AG09309 (cell line): ENCODE results near the gene GLMP.

Experiments
- DNase-seq: peaks from one replicate; pipeline ENCODE4 v3.0.0-alpha.2; 2010; ENCODE audit warnings: low read depth
- H3K4me3 ChIP-seq: 2 replicates; pipeline ENCODE4 v1.5.1; 2011; ENCODE audit warnings: mild to moderate bottlenecking, low read depth, low read length, moderate library complexity; ENCODE audit not compliant: control insufficient read depth
- TF ChIP-seq, protein P1 (sequence below): IDR thresholded peaks from 2 replicates; pipeline ENCODE4 v1.5.1; 2011; ENCODE audit warnings: mild to moderate bottlenecking, low read depth, low read length, inconsistent platforms; ENCODE audit not compliant: insufficient read depth, control insufficient read depth; ENCODE audit errors: missing control alignments

Gene GLMP

GRCh38 chr1:156305215-156305614 is 9.7 kb upstream of the GLMP start:
- no peak overlapping the region for H3K4me3 ChIP-seq
- no peak for DNase-seq
- TF ChIP-seq, protein P1, sequence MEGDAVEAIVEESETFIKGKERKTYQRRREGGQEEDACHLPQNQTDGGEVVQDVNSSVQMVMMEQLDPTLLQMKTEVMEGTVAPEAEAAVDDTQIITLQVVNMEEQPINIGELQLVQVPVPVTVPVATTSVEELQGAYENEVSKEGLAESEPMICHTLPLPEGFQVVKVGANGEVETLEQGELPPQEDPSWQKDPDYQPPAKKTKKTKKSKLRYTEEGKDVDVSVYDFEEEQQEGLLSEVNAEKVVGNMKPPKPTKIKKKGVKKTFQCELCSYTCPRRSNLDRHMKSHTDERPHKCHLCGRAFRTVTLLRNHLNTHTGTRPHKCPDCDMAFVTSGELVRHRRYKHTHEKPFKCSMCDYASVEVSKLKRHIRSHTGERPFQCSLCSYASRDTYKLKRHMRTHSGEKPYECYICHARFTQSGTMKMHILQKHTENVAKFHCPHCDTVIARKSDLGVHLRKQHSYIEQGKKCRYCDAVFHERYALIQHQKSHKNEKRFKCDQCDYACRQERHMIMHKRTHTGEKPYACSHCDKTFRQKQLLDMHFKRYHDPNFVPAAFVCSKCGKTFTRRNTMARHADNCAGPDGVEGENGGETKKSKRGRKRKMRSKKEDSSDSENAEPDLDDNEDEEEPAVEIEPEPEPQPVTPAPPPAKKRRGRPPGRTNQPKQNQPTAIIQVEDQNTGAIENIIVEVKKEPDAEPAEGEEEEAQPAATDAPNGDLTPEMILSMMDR, result no peak

GRCh38 chr1:156303241-156303640 is 7.8 kb upstream of the GLMP start:
- DNase-seq, result no peak
- no peak overlapping the region for H3K4me3 ChIP-seq
- TF ChIP-seq, protein P1, result no peak

- TF ChIP-seq, protein P1, result no peak
- no peak for DNase-seq
- no peak within 1 kb of the TSS for H3K4me3 ChIP-seq
Observed at GRCh38 chr1:156298852-156299357, 3.4 kb upstream of the GLMP start, which contains the start of gene VHLL. VHLL (minus strand) TSS chr1:156299307; CDS start chr1:156299189, 118 bp downstream.

GRCh38 chr1:156293895-156294294 is 1.6 kb downstream of the GLMP start:
- no peak for DNase-seq
- H3K4me3 ChIP-seq, result no peak overlapping the region
- TF ChIP-seq, protein P1, result no peak

DNA sequence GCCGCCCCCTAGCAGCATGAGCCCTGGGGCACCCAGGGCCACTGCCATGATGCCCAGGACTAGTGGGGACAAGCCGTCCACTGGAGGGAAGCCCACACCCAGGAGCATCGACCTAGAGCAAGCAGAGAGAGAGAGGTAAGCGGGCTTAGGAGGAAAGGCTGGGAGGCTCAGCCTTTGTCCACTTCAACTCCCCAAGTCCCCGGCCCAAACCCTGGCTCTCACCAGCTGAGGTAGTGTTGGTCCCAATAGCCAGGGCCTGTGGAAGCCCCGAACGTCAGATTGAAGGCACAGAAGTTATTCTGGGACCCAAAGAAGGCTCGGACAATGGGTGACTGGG is 2.4 kb downstream of the GLMP start:
- TF ChIP-seq, protein P1, result no peak
- H3K4me3 ChIP-seq, result no peak overlapping the region
- DNase-seq, result no peak

GRCh38 chr1:156291226-156292061 is 4.0 kb downstream of the GLMP start:
- no peak for DNase-seq
- H3K4me3 ChIP-seq, result peak overlapping the region; percentile 50
- TF ChIP-seq, protein P1, result no peak

DNA sequence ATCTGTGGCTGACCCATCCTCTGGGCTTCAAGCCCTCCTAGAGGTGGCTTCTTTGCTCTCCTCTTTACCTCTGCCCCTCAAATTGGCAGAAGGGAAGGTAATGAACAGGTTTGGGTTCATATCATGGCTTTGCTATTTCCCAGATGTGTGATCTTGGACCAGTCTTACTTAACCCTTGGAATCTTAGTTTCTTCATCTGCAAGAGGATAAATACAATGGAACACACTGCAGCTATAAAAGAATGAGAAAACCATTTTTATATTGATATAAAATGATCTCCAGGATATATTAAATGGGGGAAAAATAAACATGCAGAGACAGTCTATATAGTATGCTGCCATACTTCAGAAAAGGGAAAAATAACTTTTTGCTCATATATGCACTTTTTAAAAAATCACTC is 5.6 kb downstream of the GLMP start:
- DNase-seq, result no peak
- no peak overlapping the region for H3K4me3 ChIP-seq
- TF ChIP-seq, protein P1, result no peak
